H9 (cell line): ENCODE data around the gene MYO7A. TPM values are rescaled to one million over a fixed set of nuclear protein-coding genes. Genes with fewer than 3 reads are reported as not detected.

Source experiments
- DNase-seq: peaks from one replicate; pipeline ENCODE4 v3.0.0-alpha.2; 2017
- H2AFZ ChIP-seq: one replicate; pipeline ENCODE4 v1.6.1; 2013; ENCODE audit warnings: mild to moderate bottlenecking, low read length, control low read depth, moderate library complexity
- H2AK5ac ChIP-seq: 2 replicates; pipeline ENCODE4 v1.6.1; 2013; ENCODE audit warnings: low read length, control low read depth, mixed read lengths; ENCODE audit not compliant: insufficient read length
- H2BK120ac ChIP-seq: one replicate; pipeline ENCODE4 v1.6.1; 2013; ENCODE audit warnings: low read depth, mild to moderate bottlenecking, low read length, control low read depth, inconsistent platforms; ENCODE audit not compliant: poor library complexity, severe bottlenecking
- H2BK12ac ChIP-seq: 2 replicates; pipeline ENCODE4 v1.6.1; 2013; ENCODE audit warnings: low read length, control low read depth, mixed read lengths, low read depth; ENCODE audit not compliant: insufficient read length
- H2BK15ac ChIP-seq: 2 replicates; pipeline ENCODE4 v1.6.1; 2013; ENCODE audit warnings: low read depth, low read length, control low read depth
- H2BK20ac ChIP-seq: one replicate; pipeline ENCODE4 v1.6.1; 2013; ENCODE audit warnings: low read depth, mild to moderate bottlenecking, low read length, control low read depth, inconsistent platforms; ENCODE audit not compliant: poor library complexity, severe bottlenecking
- H2BK5ac ChIP-seq: 2 replicates; pipeline ENCODE4 v1.6.1; 2013; ENCODE audit warnings: low read length, control low read depth, mixed read lengths; ENCODE audit not compliant: insufficient read length
- H3K14ac ChIP-seq: 2 replicates; pipeline ENCODE4 v1.6.1; 2013; ENCODE audit warnings: low read length, control low read depth; ENCODE audit not compliant: insufficient read depth
- H3K18ac ChIP-seq: 2 replicates; pipeline ENCODE4 v1.6.1; 2013; ENCODE audit warnings: low read depth, mild to moderate bottlenecking, mixed read lengths, low read length, control low read depth; ENCODE audit not compliant: insufficient read length
- H3K23ac ChIP-seq: 2 replicates; pipeline ENCODE4 v1.6.1; 2013; ENCODE audit warnings: low read length, control low read depth, mixed read lengths, low read depth; ENCODE audit not compliant: insufficient read length
- H3K23me2 ChIP-seq: 2 replicates; pipeline ENCODE4 v1.6.1; 2013; ENCODE audit warnings: low read depth, mild to moderate bottlenecking, mixed read lengths, low read length, control low read depth; ENCODE audit not compliant: insufficient read length, poor library complexity, severe bottlenecking
- H3K27ac ChIP-seq: 2 replicates; pipeline ENCODE4 v1.5.1; 2013; ENCODE audit warnings: low read length, control low read depth, mixed read lengths, low read depth; ENCODE audit not compliant: insufficient read length
- H3K27me3 ChIP-seq: 2 replicates; pipeline ENCODE4 v1.6.1; 2013; ENCODE audit warnings: low read length, control low read depth, inconsistent platforms; ENCODE audit not compliant: insufficient read depth
- H3K4ac ChIP-seq: 2 replicates; pipeline ENCODE4 v1.6.1; 2013; ENCODE audit warnings: low read depth, mild to moderate bottlenecking, control low read depth, inconsistent platforms, low read length, moderate library complexity
- H3K4me1 ChIP-seq: 2 replicates; pipeline ENCODE4 v1.6.1; 2013; ENCODE audit warnings: low read length, control low read depth, inconsistent platforms; ENCODE audit not compliant: insufficient read depth
- H3K4me2 ChIP-seq: 2 replicates; pipeline ENCODE4 v1.6.1; 2013; ENCODE audit warnings: low read length, control low read depth, mixed read lengths; ENCODE audit not compliant: insufficient read length, insufficient read depth
- H3K56ac ChIP-seq: 2 replicates; pipeline ENCODE4 v1.6.1; 2013; ENCODE audit warnings: low read depth, mild to moderate bottlenecking, mixed read lengths, low read length, control low read depth; ENCODE audit not compliant: insufficient read length
- H3K79me1 ChIP-seq: 2 replicates; pipeline ENCODE4 v1.6.1; 2013; ENCODE audit warnings: low read depth, mild to moderate bottlenecking, moderate library complexity, low read length, control low read depth, inconsistent platforms; ENCODE audit not compliant: insufficient read depth, poor library complexity, severe bottlenecking
- H3K79me2 ChIP-seq: 2 replicates; pipeline ENCODE4 v1.6.1; 2013; ENCODE audit warnings: low read length, control low read depth, inconsistent platforms; ENCODE audit not compliant: insufficient read depth
- H3K9ac ChIP-seq: 2 replicates; pipeline ENCODE4 v1.6.1; 2013; ENCODE audit warnings: low read length, control low read depth, mixed read lengths; ENCODE audit not compliant: insufficient read length; ENCODE audit errors: extremely low read depth
- H3K9me3 ChIP-seq: one replicate; pipeline ENCODE4 v1.6.1; 2013; ENCODE audit warnings: low read depth, low read length, inconsistent platforms; ENCODE audit not compliant: control insufficient read depth
- H3T11ph ChIP-seq: one replicate; pipeline ENCODE4 v1.6.1; 2013; ENCODE audit warnings: mild to moderate bottlenecking, low read length, control low read depth, inconsistent platforms
- H4K20me1 ChIP-seq: one replicate; pipeline ENCODE4 v1.6.1; 2013; ENCODE audit not compliant: control insufficient read depth, insufficient read length, insufficient read depth
- H4K5ac ChIP-seq: 2 replicates; pipeline ENCODE4 v1.6.1; 2013; ENCODE audit warnings: low read depth, mild to moderate bottlenecking, mixed read lengths, low read length, control low read depth; ENCODE audit not compliant: insufficient read length
- H4K8ac ChIP-seq: replicated peaks from 2 replicates; pipeline ENCODE4 v1.6.1; 2013; ENCODE audit warnings: low read length, control low read depth, mixed read lengths, low read depth; ENCODE audit not compliant: insufficient read length
- H4K91ac ChIP-seq: 2 replicates; pipeline ENCODE4 v1.6.1; 2013; ENCODE audit warnings: low read depth, mild to moderate bottlenecking, moderate library complexity, mixed read lengths, low read length, control low read depth; ENCODE audit not compliant: insufficient read length
- H3K27ac Mint-ChIP-seq, 3 experiments: 2 replicates in 2 of 3; 3 replicates in 1 of 3; pipeline ENCODE4 v1.8.0; 2020 to 2021; ENCODE audit warnings: mixed read lengths in 3 of 3, mild to moderate bottlenecking in 1 of 3, moderate library complexity in 1 of 3
- H3K27me3 Mint-ChIP-seq: 2 replicates; pipeline ENCODE4 v1.8.0; 2021; ENCODE audit warnings: low read depth, mild to moderate bottlenecking, moderate library complexity, mixed read lengths
- H3K36me3 Mint-ChIP-seq, 3 experiments: 2 replicates in 2 of 3; 3 replicates in 1 of 3; pipeline ENCODE4 v1.8.0; 2020 to 2021; ENCODE audit warnings: low read depth in 3 of 3, mixed read lengths in 3 of 3; ENCODE audit not compliant: insufficient read depth in 1 of 3
- H3K4me1 Mint-ChIP-seq, 2 experiments: 2 replicates each; pipeline ENCODE4 v1.8.0; 2020; ENCODE audit warnings: mixed read lengths in 2 of 2
- H3K4me3 Mint-ChIP-seq, 2 experiments: 2 replicates in 1 of 2; 3 replicates in 1 of 2; pipeline ENCODE4 v1.8.0; 2020 to 2021; ENCODE audit warnings: mild to moderate bottlenecking in 2 of 2, mixed read lengths in 2 of 2, moderate library complexity in 1 of 2
- H3K9me3 Mint-ChIP-seq, 2 experiments: 2 replicates in 1 of 2; 3 replicates in 1 of 2; pipeline ENCODE4 v1.8.0; 2020; ENCODE audit warnings: mild to moderate bottlenecking in 2 of 2, mixed read lengths in 2 of 2, moderate library complexity in 1 of 2
- CTCF ChIP-seq: fragments of 200-600 bp; sonication (generic); conservative IDR thresholded peaks from 3 replicates; pipeline ENCODE4 v1.8.0; 2021; ENCODE audit warnings: antibody characterized with exemption, mild to moderate bottlenecking
- WGBS: extraction: QIAGEN DNeasy Blood & Tissue Kit; methylation state at CpG from one replicate; pipeline ENCODE4 v1.1.7; 2013; ENCODE audit warnings: missing lambda C conversion rate, low lambda C conversion rate, mixed read lengths; ENCODE audit not compliant: insufficient read length; ENCODE audit errors: extremely low coverage; 5-methylcytosine and 5-hydroxymethylcytosine counted together
- total RNA-seq: library from RNA; stranded (reverse); gene quantifications from 2 replicates; pipeline ENCODE4 v1.2.1, GENCODE V29; 2021

Gene MYO7A
- total RNA-seq, 1 experiment from 2014 or later: 1.6 TPM

- no peak for TF ChIP-seq CTCF
- H3K9me3 Mint-ChIP-seq: no peaks in the 10 kb centered on the region; a peak in 1 of 5 replicates
- no peaks in the 10 kb centered on the region for H3K79me1 ChIP-seq
- no peak overlapping the region for H3K56ac ChIP-seq
- H3K36me3 Mint-ChIP-seq: no peaks in the 10 kb centered on the region; a peak in 1 of 7 replicates
- H3K4me3 Mint-ChIP-seq: no peak overlapping the region
- no peaks in the 10 kb centered on the region for H3K9me3 ChIP-seq
- DNase-seq: no peak
- H3K79me2 ChIP-seq: no peaks in the 10 kb centered on the region
- H3K4me1 ChIP-seq: peaks cover 2% of the 10 kb centered on the region; the same call in 1 of the 2 replicates
- H3K23ac ChIP-seq: no peak overlapping the region
- no CpG with 5 or more reads among the region's 11 CpGs for WGBS
- no peak overlapping the region for H2BK15ac ChIP-seq
- H4K91ac ChIP-seq: no peak overlapping the region
- peaks cover 8% of the 10 kb centered on the region for H3K27me3 Mint-ChIP-seq
- H4K8ac ChIP-seq: no peak overlapping the region
- H3K4me1 Mint-ChIP-seq: peaks cover 19 to 23% of the 10 kb centered on the region in 2 experiments
- no peak overlapping the region for H2BK12ac ChIP-seq
- no peak overlapping the region for H3K9ac ChIP-seq
- H2AFZ ChIP-seq: no peak overlapping the region
- no peak overlapping the region for H2BK120ac ChIP-seq
- peaks cover 3% of the 10 kb centered on the region for H4K20me1 ChIP-seq
- no peak overlapping the region for H3K27ac ChIP-seq
- H3T11ph ChIP-seq: no peak overlapping the region
- H2BK5ac ChIP-seq: no peak overlapping the region
- H3K27ac Mint-ChIP-seq: no peak overlapping the region
- H3K4ac ChIP-seq: no peak overlapping the region
- no peak overlapping the region for H2AK5ac ChIP-seq
- H4K5ac ChIP-seq: no peak overlapping the region
- no peak overlapping the region for H3K4me2 ChIP-seq
- peaks cover 8% of the 10 kb centered on the region for H3K23me2 ChIP-seq
- H3K18ac ChIP-seq: no peak overlapping the region
- no peaks in the 10 kb centered on the region for H3K27me3 ChIP-seq
- no peak overlapping the region for H2BK20ac ChIP-seq
- no peak overlapping the region for H3K14ac ChIP-seq
Observed at GRCh38 chr11:77151804-77152509, 23.9 kb downstream of the MYO7A start.
